Measurements from ENCODE around the gene CDC42SE2. TPM values are rescaled to one million over a fixed set of nuclear protein-coding genes. Genes with fewer than 3 reads are reported as not detected.
A peak's percentile ranks its signal among the peaks of the same experiment; 100 is the strongest.

Gene CDC42SE2
- total and polyA plus RNA-seq, 2 of the 4 experiments (the other 2 are of a cell fraction) = 12.5 to 19.4 TPM

DNA sequence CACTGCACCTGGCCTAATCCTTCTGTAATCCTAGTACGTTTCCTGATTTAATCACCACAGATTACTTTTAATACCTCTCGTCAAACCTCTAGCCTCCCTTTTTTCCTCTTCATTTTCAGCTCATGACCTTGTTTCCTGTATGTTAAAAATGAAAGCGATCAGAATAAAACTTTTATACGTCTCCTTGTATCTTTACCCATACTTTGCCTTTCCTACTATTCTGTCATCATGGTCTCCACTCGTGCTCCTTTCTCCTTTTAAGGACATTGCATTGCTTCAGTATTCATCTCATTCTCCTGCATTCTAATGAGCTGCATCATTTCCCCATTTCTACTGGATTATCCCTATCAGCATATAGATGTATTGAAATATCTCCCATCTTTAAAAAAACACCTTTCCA is 8.5 kb downstream of the CDC42SE2 start:
- peak overlapping the region; percentile 78; the same call in 1 of the 2 replicates for H3K14ac ChIP-seq (replicated peaks; ENCODE audit: low read depth, low read length)
- ChIA-PET CTCF (no interaction called here), POLR2A (ENCODE audit: unreplicated experiment) (no interaction called here)
- peaks cover 5% of the 10 kb centered on the region for H3K4me1 ChIP-seq (ENCODE audit: control insufficient read depth, insufficient read depth, low read length)
- H3K4me2 ChIP-seq (ENCODE audit: low read depth, low read length) = no peak overlapping the region
- H2AK5ac ChIP-seq (ENCODE audit: low read depth, low read length) = peak overlapping the region; percentile 90
- 0 out of 2 replicates have a peak, but pooled peaks have one; percentile 22 for ATAC-seq (ENCODE audit: low read depth)
- H2AFZ ChIP-seq (replicated peaks; ENCODE audit: low read length, poor library complexity) = no peak overlapping the region
- H3K56ac ChIP-seq (ENCODE audit: extremely low read depth, insufficient read depth, low read length) = peak overlapping the region; percentile 6; the same call in 1 of the 2 replicates
- H3K79me1 ChIP-seq (ENCODE audit: low read depth in 1 of 2, low read length in 2 of 2) = peaks cover 15 to 54% of the 10 kb centered on the region in 2 experiments
- peak overlapping the region; percentile 89; the same call in 1 of the 2 replicates for H3K23ac ChIP-seq (ENCODE audit: low read depth, low read length)
- H2BK120ac ChIP-seq (ENCODE audit: low read depth, low read length) = peak overlapping the region; percentile 73; the same call in 1 of the 2 replicates
- peak overlapping the region; percentile 33; the same call in 1 of the 2 replicates for H3K18ac ChIP-seq (ENCODE audit: low read depth, low read length)
- H3K4me3 ChIP-seq (ENCODE audit: insufficient read depth, low read depth, low read length) = no peak overlapping the region
- H3K9me1 ChIP-seq (ENCODE audit: insufficient read depth, low read length) = 0 out of 2 replicates have a peak, but pooled peaks cover 4% of the 10 kb centered on the region
- in situ Hi-C loops (cut with MboI; ENCODE audit: low sequenced_read_pairs) = loop anchor here (10.0 kb wide), 1 partner anchor 108 kb away; the partner anchor contains the start of gene HINT1
- H3K9me3 ChIP-seq (ENCODE audit: control insufficient read depth, insufficient read depth, low read length) = no peaks in the 10 kb centered on the region
- peak overlapping the region; percentile 83 for H2BK5ac ChIP-seq (ENCODE audit: low read depth, low read length, poor library complexity, severe bottlenecking)
- peaks cover 4% of the 10 kb centered on the region for H4K20me1 ChIP-seq (ENCODE audit: insufficient read depth, low read length)
- DNase-seq = peak; percentile 59
- dilution Hi-C loops (cut with HindIII; ENCODE audit: low sequenced_read_pairs, unreplicated experiment) = no loop called here
- no TSS peak for BruUV-seq (replicated peaks)
- H2BK15ac ChIP-seq (ENCODE audit: low read depth, low read length) = no peak overlapping the region
- H4K91ac ChIP-seq (ENCODE audit: insufficient read depth, low read depth, low read length) = peak overlapping the region; percentile 71; the same call in 1 of the 2 replicates
- no peak overlapping the region for H3K27ac ChIP-seq (ENCODE audit: insufficient read depth, low read length)
- H3K27me3 ChIP-seq (ENCODE audit: control insufficient read depth, insufficient read depth, low read length) = no peaks in the 10 kb centered on the region
- WGBS, 2 experiments (ENCODE audit: extremely low coverage in 2 of 2, insufficient read length in 1 of 2) = 17% methylated on average over 1 of the region's 5 CpGs; no CpG with 5 or more reads in 1 of the 2 experiments
- H4K5ac ChIP-seq (ENCODE audit: low read depth, low read length) = peak overlapping the region; percentile 25; the same call in 1 of the 2 replicates
- no peak overlapping the region for H3K9ac ChIP-seq (ENCODE audit: low read depth, low read length)
- H3K4ac ChIP-seq (ENCODE audit: low read depth, low read length) = peak overlapping the region; percentile 73; the same call in 1 of the 2 replicates
- peak overlapping the region; percentile 71; the same call in 1 of the 2 replicates for H2BK20ac ChIP-seq (ENCODE audit: low read depth, low read length)
- no peak overlapping the region for H2AK9ac ChIP-seq (replicated peaks; ENCODE audit: low read depth, low read length, poor library complexity)
- H4K8ac ChIP-seq (ENCODE audit: low read depth in 2 of 2, low read length in 2 of 2) = peak overlapping the region in 1 of 2 experiments; percentile 83; a peak in 2 of 4 replicates
- intact Hi-C loops (cut with micrococcal nuclease) = no loop called here
- peaks cover 2% of the 10 kb centered on the region for H3K36me3 ChIP-seq (ENCODE audit: control insufficient read depth, insufficient read depth, low read length)
- TF ChIP-seq, protein P1, sequence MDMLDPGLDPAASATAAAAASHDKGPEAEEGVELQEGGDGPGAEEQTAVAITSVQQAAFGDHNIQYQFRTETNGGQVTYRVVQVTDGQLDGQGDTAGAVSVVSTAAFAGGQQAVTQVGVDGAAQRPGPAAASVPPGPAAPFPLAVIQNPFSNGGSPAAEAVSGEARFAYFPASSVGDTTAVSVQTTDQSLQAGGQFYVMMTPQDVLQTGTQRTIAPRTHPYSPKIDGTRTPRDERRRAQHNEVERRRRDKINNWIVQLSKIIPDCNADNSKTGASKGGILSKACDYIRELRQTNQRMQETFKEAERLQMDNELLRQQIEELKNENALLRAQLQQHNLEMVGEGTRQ (IDR thresholded peaks at IDR 0.05; ENCODE audit: low read depth, low read length) = no peak
- TF ChIP-seq NFE2L2 (IDR thresholded peaks at IDR 0.05; ENCODE audit: low read depth, low read length) = no peak
- TF ChIP-seq, protein P2, sequence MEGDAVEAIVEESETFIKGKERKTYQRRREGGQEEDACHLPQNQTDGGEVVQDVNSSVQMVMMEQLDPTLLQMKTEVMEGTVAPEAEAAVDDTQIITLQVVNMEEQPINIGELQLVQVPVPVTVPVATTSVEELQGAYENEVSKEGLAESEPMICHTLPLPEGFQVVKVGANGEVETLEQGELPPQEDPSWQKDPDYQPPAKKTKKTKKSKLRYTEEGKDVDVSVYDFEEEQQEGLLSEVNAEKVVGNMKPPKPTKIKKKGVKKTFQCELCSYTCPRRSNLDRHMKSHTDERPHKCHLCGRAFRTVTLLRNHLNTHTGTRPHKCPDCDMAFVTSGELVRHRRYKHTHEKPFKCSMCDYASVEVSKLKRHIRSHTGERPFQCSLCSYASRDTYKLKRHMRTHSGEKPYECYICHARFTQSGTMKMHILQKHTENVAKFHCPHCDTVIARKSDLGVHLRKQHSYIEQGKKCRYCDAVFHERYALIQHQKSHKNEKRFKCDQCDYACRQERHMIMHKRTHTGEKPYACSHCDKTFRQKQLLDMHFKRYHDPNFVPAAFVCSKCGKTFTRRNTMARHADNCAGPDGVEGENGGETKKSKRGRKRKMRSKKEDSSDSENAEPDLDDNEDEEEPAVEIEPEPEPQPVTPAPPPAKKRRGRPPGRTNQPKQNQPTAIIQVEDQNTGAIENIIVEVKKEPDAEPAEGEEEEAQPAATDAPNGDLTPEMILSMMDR (conservative IDR thresholded peaks at IDR 0.05; ENCODE audit: low read depth, low read length) = no peak
- TF ChIP-seq CEBPB (IDR thresholded peaks at IDR 0.05; ENCODE audit: low read depth, low read length) = no peak
- TF ChIP-seq MAFK (IDR thresholded peaks at IDR 0.05; ENCODE audit: low read depth, low read length) = no peak
- TF ChIP-seq CHD1 (IDR thresholded peaks at IDR 0.05; ENCODE audit: low read depth, low read length) = no peak
- no peak for TF ChIP-seq SMC3 (IDR thresholded peaks at IDR 0.05; ENCODE audit: low read depth, low read length)
- no peak for TF ChIP-seq MAZ (IDR thresholded peaks at IDR 0.05; ENCODE audit: borderline replicate concordance, low read depth, low read length)
- no peak for TF ChIP-seq POLR2A (IDR thresholded peaks at IDR 0.05; ENCODE audit: low read depth, low read length)
- TF ChIP-seq MXI1 (IDR thresholded peaks at IDR 0.05; ENCODE audit: borderline replicate concordance, low read depth, low read length) = no peak
- no peak for TF ChIP-seq RCOR1 (IDR thresholded peaks at IDR 0.05; ENCODE audit: insufficient replicate concordance, low read length)
- no peak for TF ChIP-seq BHLHE40 (IDR thresholded peaks at IDR 0.05; ENCODE audit: low read depth, low read length)
- no peak for TF ChIP-seq RFX5 (IDR thresholded peaks at IDR 0.05; ENCODE audit: low read depth, low read length)
- no peak for TF ChIP-seq RAD21 (IDR thresholded peaks at IDR 0.05; ENCODE audit: low read length)
- TF ChIP-seq FOS (IDR thresholded peaks at IDR 0.05; ENCODE audit: low read depth, low read length) = no peak
- TF ChIP-seq, protein P3, sequence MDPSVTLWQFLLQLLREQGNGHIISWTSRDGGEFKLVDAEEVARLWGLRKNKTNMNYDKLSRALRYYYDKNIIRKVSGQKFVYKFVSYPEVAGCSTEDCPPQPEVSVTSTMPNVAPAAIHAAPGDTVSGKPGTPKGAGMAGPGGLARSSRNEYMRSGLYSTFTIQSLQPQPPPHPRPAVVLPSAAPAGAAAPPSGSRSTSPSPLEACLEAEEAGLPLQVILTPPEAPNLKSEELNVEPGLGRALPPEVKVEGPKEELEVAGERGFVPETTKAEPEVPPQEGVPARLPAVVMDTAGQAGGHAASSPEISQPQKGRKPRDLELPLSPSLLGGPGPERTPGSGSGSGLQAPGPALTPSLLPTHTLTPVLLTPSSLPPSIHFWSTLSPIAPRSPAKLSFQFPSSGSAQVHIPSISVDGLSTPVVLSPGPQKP (IDR thresholded peaks at IDR 0.05; ENCODE audit: borderline replicate concordance, low read depth, low read length) = no peak
